ENCODE measurements around the gene KDM3B. TPM values are rescaled to one million over a fixed set of nuclear protein-coding genes. Genes with fewer than 3 reads are reported as not detected.

Gene KDM3B
- total and polyA plus RNA-seq, 9 of the 15 experiments (the other 6 are each of a cell fraction or from before 2014, with no cell fraction given), result 13.8 to 62.8 (median 41.9) TPM

GRCh38 chr5:138468133-138468965 lies 115.9 kb downstream of the KDM3B start (continued):
- TF ChIP-seq ZFP91 (CRISPR knock-in tag; IDR thresholded peaks at IDR 0.05) (0 out of 2 replicates have a peak, but pooled peaks have one; percentile 15), POLR2B (IDR thresholded peaks at IDR 0.05; ENCODE audit: low read depth, partially characterized antibody) (peak; percentile 91), ZNF644 (tag; IDR thresholded peaks at IDR 0.05; ENCODE audit: low read depth) (no peak), CHD7 (IDR thresholded peaks at IDR 0.05; ENCODE audit: low read depth, low read length) (peak; percentile 57), ZFP1 (CRISPR knock-in tag; IDR thresholded peaks at IDR 0.05) (no peak), ZBTB7A (IDR thresholded peaks at IDR 0.05; ENCODE audit: borderline replicate concordance, control insufficient read depth, low read depth, low read length) (no peak), RAD21 (CRISPR knock-in tag; conservative IDR thresholded peaks at IDR 0.05 in 1 of 2, IDR thresholded peaks at IDR 0.05 in 1 of 2) (no peak), SIRT6 (IDR thresholded peaks at IDR 0.05; ENCODE audit: low read depth, low read length) (peak; percentile 42), ZC3H11A (IDR thresholded peaks at IDR 0.05; ENCODE audit: low read depth, low read length) (no peak), PHB (CRISPR knock-in tag; IDR thresholded peaks at IDR 0.05) (no peak), FOSL1 (tag; conservative IDR thresholded peaks at IDR 0.05) (no peak), ZNF764 (CRISPR knock-in tag; IDR thresholded peaks at IDR 0.05; ENCODE audit: low read depth) (no peak)
